Panc1 (cell line): ENCODE results near the gene HIF1A. TPM values are rescaled to one million over a fixed set of nuclear protein-coding genes. Genes with fewer than 3 reads are reported as not detected.

Source experiments
- ATAC-seq: fragments of 200-7000 bp; cut with Tn5 transposase; 2 replicates; pipeline ENCODE4 v1.9.1; 2020; ENCODE audit warnings: mild to moderate bottlenecking, moderate library complexity
- BruUV-seq: library from RNA; stranded (reverse); fragments of 400-500 nt; replicated peaks from 2 replicates; lab custom pipeline; 2021; lab: Mats Ljungman, UMichigan
- CTCF ChIA-PET: fragments of 300-600 bp; sonication (Branson Sonifier 250); formaldehyde crosslinking; loops from one replicate; lab custom pipeline; 2022; ENCODE audit warnings: antibody characterized with exemption; lab: Charles Lee
- POLR2A ChIA-PET: fragments of 300-600 bp; sonication (Branson Sonifier 250); formaldehyde crosslinking; loops from one replicate; lab custom pipeline; 2022; ENCODE audit warnings: antibody characterized with exemption; lab: Charles Lee
- DNase-seq: peaks from one replicate; pipeline ENCODE4 v3.0.0-alpha.2; 2010; ENCODE audit warnings: low read depth, low spot score
- H3K27ac ChIP-seq: 2 replicates; pipeline ENCODE4 v1.5.1; 2011; ENCODE audit warnings: mild to moderate bottlenecking, low read length, inconsistent platforms
- H3K27me3 ChIP-seq: fragments of 200-500 bp; sonication (Bioruptor generic); 2 replicates; pipeline ENCODE4 v1.6.0; 2014; ENCODE audit warnings: low read length, inconsistent platforms; ENCODE audit not compliant: control insufficient read depth, insufficient read depth
- H3K36me3 ChIP-seq: fragments of 200-500 bp; sonication (Bioruptor generic); 2 replicates; pipeline ENCODE4 v1.5.1; 2014; ENCODE audit warnings: inconsistent platforms, mild to moderate bottlenecking, low read length, moderate library complexity; ENCODE audit not compliant: control insufficient read depth, insufficient read depth
- H3K4me1 ChIP-seq: 2 replicates; pipeline ENCODE4 v1.5.1; 2011; ENCODE audit warnings: inconsistent platforms, mild to moderate bottlenecking, low read length, moderate library complexity; ENCODE audit not compliant: control insufficient read depth, insufficient read depth
- H3K4me3 ChIP-seq, 2 experiments: 2 replicates each; pipeline ENCODE4 v1.5.1; 2011 to 2012; ENCODE audit warnings: low read depth in 2 of 2, low read length in 2 of 2, mild to moderate bottlenecking in 2 of 2, inconsistent platforms in 1 of 2, moderate library complexity in 1 of 2
- H3K9me3 ChIP-seq: fragments of 200-500 bp; sonication (Bioruptor generic); 2 replicates; pipeline ENCODE4 v1.5.1; 2014; ENCODE audit warnings: low read depth, mild to moderate bottlenecking, inconsistent platforms, low read length, moderate library complexity; ENCODE audit not compliant: control insufficient read depth, insufficient read depth
- POLR2AphosphoS5 ChIP-seq: IDR thresholded peaks from 2 replicates; pipeline ENCODE4 v1.6.1; 2012; ENCODE audit warnings: mild to moderate bottlenecking, low read depth, low read length, moderate library complexity
- REST ChIP-seq, 2 experiments: IDR thresholded peaks; 2 replicates each; pipeline ENCODE4 v1.6.1; 2011 to 2012; ENCODE audit warnings: low read depth in 2 of 2, control low read depth in 1 of 2, low read length in 1 of 2, mild to moderate bottlenecking in 1 of 2, moderate library complexity in 1 of 2; ENCODE audit not compliant: insufficient read depth in 1 of 2
- SIN3A ChIP-seq: IDR thresholded peaks from 2 replicates; pipeline ENCODE4 v1.6.1; 2012; ENCODE audit warnings: low read depth, mild to moderate bottlenecking, low read length, moderate library complexity, borderline replicate concordance; ENCODE audit not compliant: insufficient read depth
- TCF7L2 ChIP-seq: IDR thresholded peaks from 2 replicates; pipeline ENCODE4 v1.6.1; 2011; ENCODE audit warnings: mild to moderate bottlenecking, low read depth, low read length, inconsistent platforms
- in situ Hi-C: cut with HindIII; loops from 2 replicates; pipeline ENCODE4 v1.10.0; 2016; ENCODE audit warnings: low sequenced_read_pairs, low pct_unique_long_range_greater_than_20kb
- intact Hi-C: fragments of 100-400 bp; cut with micrococcal nuclease; formaldehyde crosslinking; loops from one replicate; pipeline ENCODE4 v1.10.0; 2022; ENCODE audit not compliant: unreplicated experiment
- total RNA-seq: library from RNA; stranded (reverse); gene quantifications from one replicate; pipeline ENCODE4 v1.2.1, GENCODE V29; 2021; ENCODE audit not compliant: unreplicated experiment
- TF ChIP-seq, protein P1 (sequence below): fragments of 450-650 bp; IDR thresholded peaks from 2 replicates; pipeline ENCODE4 v1.5.1; 2017; ENCODE audit warnings: mild to moderate bottlenecking

HIF1A gene
- total RNA-seq, 1 experiment from 2014 or later: 83.4 TPM

- peaks cover 5% of the 10 kb centered on the region; the same call in 1 of the 2 replicates for H3K4me1 ChIP-seq
- H3K27ac ChIP-seq: no peak overlapping the region
- no peak overlapping the region for H3K4me3 ChIP-seq
- no peaks in the 10 kb centered on the region for H3K9me3 ChIP-seq
- BruUV-seq: no TSS peak
- in situ Hi-C loops (no loop called here), intact Hi-C loops (no loop called here)
- no peak for TF ChIP-seq POLR2AphosphoS5
- TF ChIP-seq, protein P1, sequence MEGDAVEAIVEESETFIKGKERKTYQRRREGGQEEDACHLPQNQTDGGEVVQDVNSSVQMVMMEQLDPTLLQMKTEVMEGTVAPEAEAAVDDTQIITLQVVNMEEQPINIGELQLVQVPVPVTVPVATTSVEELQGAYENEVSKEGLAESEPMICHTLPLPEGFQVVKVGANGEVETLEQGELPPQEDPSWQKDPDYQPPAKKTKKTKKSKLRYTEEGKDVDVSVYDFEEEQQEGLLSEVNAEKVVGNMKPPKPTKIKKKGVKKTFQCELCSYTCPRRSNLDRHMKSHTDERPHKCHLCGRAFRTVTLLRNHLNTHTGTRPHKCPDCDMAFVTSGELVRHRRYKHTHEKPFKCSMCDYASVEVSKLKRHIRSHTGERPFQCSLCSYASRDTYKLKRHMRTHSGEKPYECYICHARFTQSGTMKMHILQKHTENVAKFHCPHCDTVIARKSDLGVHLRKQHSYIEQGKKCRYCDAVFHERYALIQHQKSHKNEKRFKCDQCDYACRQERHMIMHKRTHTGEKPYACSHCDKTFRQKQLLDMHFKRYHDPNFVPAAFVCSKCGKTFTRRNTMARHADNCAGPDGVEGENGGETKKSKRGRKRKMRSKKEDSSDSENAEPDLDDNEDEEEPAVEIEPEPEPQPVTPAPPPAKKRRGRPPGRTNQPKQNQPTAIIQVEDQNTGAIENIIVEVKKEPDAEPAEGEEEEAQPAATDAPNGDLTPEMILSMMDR: no peak
- TF ChIP-seq REST (IDR thresholded peaks at IDR 0.05; ENCODE audit: insufficient read depth in 1 of 2, low read depth in 2 of 2, low read length in 1 of 2): no peak
- TF ChIP-seq SIN3A: no peak
- no peak for TF ChIP-seq TCF7L2
- CTCF ChIA-PET: no interaction called here
- DNase-seq: no peak
- POLR2A ChIA-PET: interaction anchor here (0.6 kb wide), 1 partner anchor 1761 kb away, joined by 3 read pairs; no protein-coding TSS in a partner anchor
- no peak for ATAC-seq
- H3K27me3 ChIP-seq: no peaks in the 10 kb centered on the region
- H3K36me3 ChIP-seq: peaks cover 3% of the 10 kb centered on the region; the same call in 1 of the 2 replicates
Observed at GRCh38 chr14:61759878-61760277, 64.6 kb downstream of the HIF1A start.

DNA sequence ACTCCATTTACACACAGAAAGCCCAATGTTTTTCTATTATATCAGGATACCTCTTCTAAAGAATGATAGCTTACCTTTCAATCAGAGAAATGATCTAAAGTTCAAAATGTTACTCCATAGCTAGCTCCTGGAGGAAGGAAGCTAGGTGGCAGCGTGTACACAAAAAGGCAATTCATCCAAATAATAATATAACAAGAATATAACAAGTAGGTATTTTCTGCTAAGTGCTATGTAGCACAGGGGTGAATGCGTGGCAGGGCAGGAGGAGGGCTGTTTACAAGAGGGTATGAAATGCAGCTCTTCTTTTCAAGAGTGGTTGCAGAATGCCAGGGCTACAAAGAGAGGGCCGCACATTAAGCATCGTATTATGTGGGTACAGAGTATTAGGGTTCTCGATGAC, 66.2 kb downstream of the HIF1A start:
- H3K4me1 ChIP-seq: peaks cover 5% of the 10 kb centered on the region; the same call in 1 of the 2 replicates
- ChIA-PET CTCF (no interaction called here), POLR2A (interaction anchor here (0.6 to 1.2 kb wide), 4 partner anchors 10 to 390 kb away, joined by 3 to 4 read pairs (median 3); no protein-coding TSS in a partner anchor)
- BruUV-seq: TSS peak; percentile 92
- peak overlapping the region; percentile 94 for H3K27ac ChIP-seq
- H3K4me3 ChIP-seq: peak overlapping the region; percentile 76 to 78
- no peaks in the 10 kb centered on the region for H3K9me3 ChIP-seq
- ATAC-seq: peak; percentile 43
- in situ Hi-C loops (no loop called here), intact Hi-C loops (no loop called here)
- DNase-seq: no peak
- no peaks in the 10 kb centered on the region for H3K27me3 ChIP-seq
- H3K36me3 ChIP-seq: peaks cover 3% of the 10 kb centered on the region; the same call in 1 of the 2 replicates
- no peak for TF ChIP-seq TCF7L2
- TF ChIP-seq, protein P1: no peak
- TF ChIP-seq POLR2AphosphoS5: no peak
